Neural progenitor cell (in vitro differentiated cells): ENCODE data around the gene MCRIP2. TPM values are rescaled to one million over a fixed set of nuclear protein-coding genes. Genes with fewer than 3 reads are reported as not detected.

Source experiments
- DNase-seq: peaks from one replicate; pipeline ENCODE4 v3.0.0-alpha.2; 2016; ENCODE audit warnings: low spot score
- H2AFZ ChIP-seq: fragments of 200-600 bp; sonication (generic); replicated peaks from 2 replicates; pipeline ENCODE4 v1.6.1; 2016; ENCODE audit warnings: antibody characterized with exemption
- H3F3A ChIP-seq: fragments of 200-600 bp; sonication (generic); 2 replicates; pipeline ENCODE4 v1.6.1; 2016; ENCODE audit warnings: antibody characterized with exemption, low read depth
- H3K27ac ChIP-seq: fragments of 200-600 bp; sonication (generic); 2 replicates; pipeline ENCODE4 v1.5.1; 2016; ENCODE audit warnings: mild to moderate bottlenecking
- H3K27me3 ChIP-seq: fragments of 200-600 bp; sonication (generic); 2 replicates; pipeline ENCODE4 v1.6.1; 2016; ENCODE audit warnings: mild to moderate bottlenecking, moderate library complexity
- H3K36me3 ChIP-seq: fragments of 200-600 bp; sonication (generic); 2 replicates; pipeline ENCODE4 v1.5.1; 2016
- H3K4me1 ChIP-seq: fragments of 200-600 bp; sonication (generic); 2 replicates; pipeline ENCODE4 v1.6.1; 2016; ENCODE audit warnings: mixed run types
- H3K4me2 ChIP-seq: fragments of 200-600 bp; sonication (generic); 2 replicates; pipeline ENCODE4 v1.6.1; 2016
- H3K4me3 ChIP-seq: fragments of 200-600 bp; sonication (generic); 2 replicates; pipeline ENCODE4 v1.5.1; 2016
- H3K79me2 ChIP-seq: fragments of 200-600 bp; sonication (generic); 2 replicates; pipeline ENCODE4 v1.6.1; 2016; ENCODE audit warnings: low read depth
- H3K9ac ChIP-seq: fragments of 200-600 bp; sonication (generic); 2 replicates; pipeline ENCODE4 v1.6.1; 2016
- H3K9me3 ChIP-seq: fragments of 200-600 bp; sonication (generic); 2 replicates; pipeline ENCODE4 v1.5.1; 2016; ENCODE audit warnings: low read depth
- H4K20me1 ChIP-seq: fragments of 200-600 bp; sonication (generic); 2 replicates; pipeline ENCODE4 v1.6.1; 2016; ENCODE audit warnings: low read depth
- H3K27ac Mint-ChIP-seq: 3 replicates; pipeline ENCODE4 v1.8.0; 2021; ENCODE audit warnings: mixed read lengths
- H3K27me3 Mint-ChIP-seq: 2 replicates; pipeline ENCODE4 v1.8.0; 2022; ENCODE audit warnings: low read depth, mild to moderate bottlenecking, inconsistent platforms, moderate library complexity, mixed read lengths; ENCODE audit not compliant: insufficient read depth
- H3K36me3 Mint-ChIP-seq: 3 replicates; pipeline ENCODE4 v1.8.0; 2021; ENCODE audit warnings: mixed read lengths
- H3K4me1 Mint-ChIP-seq: 3 replicates; pipeline ENCODE4 v1.8.0; 2021; ENCODE audit warnings: mixed read lengths
- H3K4me3 Mint-ChIP-seq: 3 replicates; pipeline ENCODE4 v1.8.0; 2021; ENCODE audit warnings: mild to moderate bottlenecking, moderate library complexity, mixed read lengths
- H3K9me3 Mint-ChIP-seq: 3 replicates; pipeline ENCODE4 v1.8.0; 2020; ENCODE audit warnings: mixed read lengths
- CTCF ChIP-seq: fragments of 200-600 bp; sonication (generic); IDR thresholded peaks from 2 replicates; pipeline ENCODE4 v1.5.1; 2017; ENCODE audit warnings: antibody characterized with exemption, mild to moderate bottlenecking
- EZH2 ChIP-seq: fragments of 200-600 bp; sonication (generic); IDR thresholded peaks from 2 replicates; pipeline ENCODE4 v1.6.1; 2017; ENCODE audit warnings: antibody characterized with exemption, mild to moderate bottlenecking, moderate library complexity
- EZH2phosphoT487 ChIP-seq: fragments of 200-600 bp; sonication (generic); IDR thresholded peaks from 2 replicates; pipeline ENCODE4 v1.6.1; 2017; ENCODE audit warnings: antibody characterized with exemption
- total RNA-seq: library from RNA; depleted of rRNA; stranded (reverse); fragments of >200 nt; gene quantifications from 2 replicates; pipeline ENCODE4 v1.2.3, GENCODE V29; 2015; ENCODE audit warnings: low replicate concordance

The MCRIP2 gene
- total RNA-seq, 1 donor from 2014 or later: 1.5 TPM

- Mint-ChIP-seq H3K4me1 (peaks cover 22% of the 10 kb centered on the region), H3K36me3 (peaks cover under 1% of the 10 kb centered on the region), H3K9me3 (no peaks in the 10 kb centered on the region), H3K27me3 (peaks cover 5% of the 10 kb centered on the region), H3K4me3 (peak within 1 kb of the TSS; percentile 81), H3K27ac (peak within 1 kb of the TSS; percentile 97)
- Histone ChIP-seq H3K4me2 (peak within 1 kb of the TSS; percentile 93), H3K27ac (peak within 1 kb of the TSS; percentile 89), H3K9ac (peak within 1 kb of the TSS; percentile 53), H3K4me3 (peak within 1 kb of the TSS; percentile 64), H3K4me1 (peaks cover 26% of the 10 kb centered on the region), H3K9me3 (no peaks in the 10 kb centered on the region), H3K79me2 (peaks cover 12% of the 10 kb centered on the region), H3K36me3 (no peaks in the 10 kb centered on the region), H2AFZ (no peak within 1 kb of the TSS), H4K20me1 (peaks cover 43% of the 10 kb centered on the region), H3F3A (peaks cover 24% of the 10 kb centered on the region), H3K27me3 (no peaks in the 10 kb centered on the region)
- no peak for TF ChIP-seq CTCF
- no peak for TF ChIP-seq EZH2phosphoT487
- peak; percentile 98 for DNase-seq
Measured at GRCh38 chr16:630815-631405, 10.7 kb upstream of the MCRIP2 start, which contains the start of gene WFIKKN1. Gene WFIKKN1 (plus strand): TSS chr16:630985. CDS start chr16:631254, 269 bp downstream.

GRCh38 chr16:631808-632358, 9.7 kb upstream of the MCRIP2 start:
- no peak overlapping the region for H3K27ac Mint-ChIP-seq
- no peak overlapping the region for H3K27ac ChIP-seq
- H3K27me3 Mint-ChIP-seq: peaks cover 9% of the 10 kb centered on the region
- peaks cover 3% of the 10 kb centered on the region for H3K36me3 Mint-ChIP-seq
- no peak for DNase-seq
- no peak overlapping the region for H3K9ac ChIP-seq
- peaks cover 21% of the 10 kb centered on the region for H3K4me1 Mint-ChIP-seq
- H3K4me1 ChIP-seq: peaks cover 26% of the 10 kb centered on the region
- peaks cover 12% of the 10 kb centered on the region for H3K79me2 ChIP-seq
- H2AFZ ChIP-seq: no peak overlapping the region
- no peaks in the 10 kb centered on the region for H3K27me3 ChIP-seq
- H3K4me3 Mint-ChIP-seq: peak overlapping the region; percentile 67
- TF ChIP-seq EZH2phosphoT487 (no peak), EZH2 (no peak), CTCF (no peak)
- H3K9me3 Mint-ChIP-seq: peaks cover 3% of the 10 kb centered on the region
- H4K20me1 ChIP-seq: peaks cover 43% of the 10 kb centered on the region
- H3K4me3 ChIP-seq: no peak overlapping the region
- H3K9me3 ChIP-seq: no peaks in the 10 kb centered on the region
- peaks cover 27% of the 10 kb centered on the region for H3F3A ChIP-seq
- peak overlapping the region; percentile 93 for H3K4me2 ChIP-seq
- no peaks in the 10 kb centered on the region for H3K36me3 ChIP-seq

GRCh38 chr16:632486-633335, 8.9 kb upstream of the MCRIP2 start:
- Histone ChIP-seq H3K27me3 (no peaks in the 10 kb centered on the region), H3K9ac (no peak overlapping the region), H3F3A (peaks cover 33% of the 10 kb centered on the region), H3K27ac (no peak overlapping the region), H3K4me3 (no peak overlapping the region), H3K36me3 (no peaks in the 10 kb centered on the region), H3K9me3 (no peaks in the 10 kb centered on the region), H3K4me2 (peak overlapping the region; percentile 93), H4K20me1 (peaks cover 43% of the 10 kb centered on the region), H3K4me1 (peaks cover 30% of the 10 kb centered on the region), H3K79me2 (peaks cover 12% of the 10 kb centered on the region), H2AFZ (no peak overlapping the region)
- Mint-ChIP-seq H3K4me3 (peak overlapping the region; percentile 27), H3K9me3 (peaks cover 3% of the 10 kb centered on the region), H3K36me3 (peaks cover 3% of the 10 kb centered on the region), H3K4me1 (peaks cover 26% of the 10 kb centered on the region), H3K27me3 (peaks cover 12% of the 10 kb centered on the region), H3K27ac (no peak overlapping the region)
- DNase-seq: no peak
- TF ChIP-seq EZH2phosphoT487: no peak
- no peak for TF ChIP-seq EZH2
- TF ChIP-seq CTCF: no peak
